Right atrium auricular region (tissue), 2 donors: ENCODE results near the gene MDC1. TPM values are rescaled to one million over a fixed set of nuclear protein-coding genes. Genes with fewer than 3 reads are reported as not detected.
A peak's percentile ranks its signal among the peaks of the same experiment; 100 is the strongest.
"Not testable (repeated sequence)": the region's sequence is repeated elsewhere in the genome, so short reads cannot be mapped to it uniquely, and the experiment has no call there.

Experiments
- DNase-seq: peaks from one replicate; pipeline ENCODE4 v3.0.0-alpha.2; 2019; ENCODE audit warnings: low spot score
- H3K27ac ChIP-seq, 2 donors: fragments of 200-600 bp; sonication (generic); 1 replicate in 1 of 2; 2 replicates in 1 of 2; pipeline ENCODE4 v1.5.1; 2016 to 2019
- H3K27me3 ChIP-seq, 2 donors: fragments of 200-600 bp; sonication (generic); one replicate each; pipeline versions ENCODE4 v1.5.1 to v1.6.0; 2017 to 2019
- H3K36me3 ChIP-seq: fragments of 200-600 bp; sonication (generic); one replicate; pipeline ENCODE4 v1.5.1; 2016
- H3K4me1 ChIP-seq, 2 donors: fragments of 200-600 bp; sonication (generic); one replicate each; pipeline versions ENCODE4 v1.5.1 to v1.6.0; 2017 to 2019
- H3K4me3 ChIP-seq, 2 donors: fragments of 200-600 bp; sonication (generic); 1 replicate in 1 of 2; 2 replicates in 1 of 2; pipeline ENCODE4 v1.5.1; 2017 to 2019; ENCODE audit warnings: mild to moderate bottlenecking in 1 of 2, moderate library complexity in 1 of 2
- H3K9me3 ChIP-seq, 2 donors: fragments of 200-600 bp; sonication (generic); one replicate each; pipeline ENCODE4 v1.5.1; 2019
- total RNA-seq, 2 donors: library from RNA; depleted of rRNA; stranded (reverse); fragments of >200 nt; gene quantifications; one replicate each; pipeline ENCODE4 v1.1.0, GENCODE V29; 2016
- TF ChIP-seq, protein P1 (sequence below), 2 donors: fragments of 200-600 bp; sonication (generic); IDR thresholded peaks; one replicate each; pipeline ENCODE4 v1.5.1; 2019; ENCODE audit warnings: antibody characterized with exemption in 2 of 2

MDC1 gene
- total RNA-seq, 2 donors from 2014 or later = 6.7 to 12.3 TPM

- H3K27ac ChIP-seq = peak overlapping the region in 1 of 2 donors; percentile 88
- TF ChIP-seq, protein P1, sequence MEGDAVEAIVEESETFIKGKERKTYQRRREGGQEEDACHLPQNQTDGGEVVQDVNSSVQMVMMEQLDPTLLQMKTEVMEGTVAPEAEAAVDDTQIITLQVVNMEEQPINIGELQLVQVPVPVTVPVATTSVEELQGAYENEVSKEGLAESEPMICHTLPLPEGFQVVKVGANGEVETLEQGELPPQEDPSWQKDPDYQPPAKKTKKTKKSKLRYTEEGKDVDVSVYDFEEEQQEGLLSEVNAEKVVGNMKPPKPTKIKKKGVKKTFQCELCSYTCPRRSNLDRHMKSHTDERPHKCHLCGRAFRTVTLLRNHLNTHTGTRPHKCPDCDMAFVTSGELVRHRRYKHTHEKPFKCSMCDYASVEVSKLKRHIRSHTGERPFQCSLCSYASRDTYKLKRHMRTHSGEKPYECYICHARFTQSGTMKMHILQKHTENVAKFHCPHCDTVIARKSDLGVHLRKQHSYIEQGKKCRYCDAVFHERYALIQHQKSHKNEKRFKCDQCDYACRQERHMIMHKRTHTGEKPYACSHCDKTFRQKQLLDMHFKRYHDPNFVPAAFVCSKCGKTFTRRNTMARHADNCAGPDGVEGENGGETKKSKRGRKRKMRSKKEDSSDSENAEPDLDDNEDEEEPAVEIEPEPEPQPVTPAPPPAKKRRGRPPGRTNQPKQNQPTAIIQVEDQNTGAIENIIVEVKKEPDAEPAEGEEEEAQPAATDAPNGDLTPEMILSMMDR (IDR thresholded peaks at IDR 0.05) = no peak
- peaks cover 0 to 64% of the 10 kb centered on the region in 2 donors for H3K4me1 ChIP-seq
Observed at GRCh38 chr6:30761791-30762429, 44.8 kb upstream of the MDC1 start.

DNA sequence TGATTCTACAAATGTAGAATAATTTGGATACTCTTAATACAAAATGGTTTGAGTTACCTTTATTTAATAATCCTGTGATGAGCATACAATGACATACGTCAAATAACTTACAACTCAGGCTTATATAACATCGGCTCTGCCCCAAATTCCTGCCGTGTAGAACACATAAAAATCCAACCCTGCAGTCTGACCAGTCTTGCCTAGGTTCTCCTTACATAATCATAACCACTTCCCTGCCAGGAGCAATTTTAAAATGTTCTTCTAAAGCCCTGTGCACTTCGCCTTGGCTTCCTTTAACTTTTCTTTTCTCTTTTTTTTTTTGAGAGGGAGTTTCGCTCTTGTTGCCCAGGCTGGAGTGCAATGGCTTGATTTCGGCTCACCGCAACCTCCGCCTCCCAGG is 43.5 kb upstream of the MDC1 start:
- no peak overlapping the region for H3K4me3 ChIP-seq
- no peaks in the 10 kb centered on the region for H3K9me3 ChIP-seq
- no peak overlapping the region for H3K27ac ChIP-seq
- TF ChIP-seq, protein P1 (IDR thresholded peaks at IDR 0.05) = no peak
- H3K27me3 ChIP-seq = no peaks in the 10 kb centered on the region
- no peaks in the 10 kb centered on the region for H3K36me3 ChIP-seq
- DNase-seq = no peak
- peaks cover 0 to 51% of the 10 kb centered on the region in 2 donors for H3K4me1 ChIP-seq

More at GRCh38 chr6:30761791-30762429, 44.8 kb upstream of the MDC1 start:
- Histone ChIP-seq H3K27me3 (no peaks in the 10 kb centered on the region), H3K4me3 (no peak overlapping the region), H3K36me3 (no peaks in the 10 kb centered on the region), H3K9me3 (no peaks in the 10 kb centered on the region)
- no peak for DNase-seq

DNA sequence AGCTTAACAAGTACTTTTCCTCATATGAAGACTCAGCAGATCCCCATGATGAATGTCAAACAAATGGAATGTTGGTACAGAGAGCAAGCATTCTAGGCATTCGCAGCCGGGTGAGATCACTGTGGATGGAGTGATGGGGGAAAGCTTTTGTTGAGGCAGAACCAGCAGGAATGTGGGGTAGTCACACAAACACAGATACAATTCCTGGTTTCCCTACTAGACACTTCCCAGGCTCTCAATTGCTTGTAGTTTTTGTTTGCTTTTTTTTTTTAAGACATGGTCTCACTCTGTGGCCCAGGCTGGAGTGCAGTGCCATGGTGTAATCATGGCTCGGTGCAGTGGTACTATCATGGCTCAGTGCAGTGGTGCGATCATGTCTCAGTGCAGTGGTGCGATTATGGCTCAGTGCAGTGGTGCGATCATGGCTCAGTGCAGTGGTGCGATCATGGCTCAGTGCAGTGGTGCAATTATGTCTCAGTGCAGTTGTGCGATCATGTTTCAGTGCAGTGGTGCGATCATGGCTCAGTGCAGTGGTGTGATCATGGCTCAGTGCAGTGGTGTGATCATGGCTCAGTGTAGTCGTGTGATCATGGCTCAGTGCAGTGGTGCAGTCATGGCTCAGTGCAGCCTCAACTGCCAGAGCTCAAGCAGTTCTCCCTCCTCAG is 42.6 kb upstream of the MDC1 start:
- Histone ChIP-seq H3K27ac (peak overlapping the region in 1 of 2 donors; percentile 79), H3K4me1 (peaks cover 0 to 46% of the 10 kb centered on the region in 2 donors), H3K36me3 (no peaks in the 10 kb centered on the region), H3K9me3 (no peaks in the 10 kb centered on the region), H3K27me3 (no peaks in the 10 kb centered on the region), H3K4me3 (no peak overlapping the region)
- no peak for DNase-seq
- TF ChIP-seq, protein P1 (IDR thresholded peaks at IDR 0.05) = no peak

DNA sequence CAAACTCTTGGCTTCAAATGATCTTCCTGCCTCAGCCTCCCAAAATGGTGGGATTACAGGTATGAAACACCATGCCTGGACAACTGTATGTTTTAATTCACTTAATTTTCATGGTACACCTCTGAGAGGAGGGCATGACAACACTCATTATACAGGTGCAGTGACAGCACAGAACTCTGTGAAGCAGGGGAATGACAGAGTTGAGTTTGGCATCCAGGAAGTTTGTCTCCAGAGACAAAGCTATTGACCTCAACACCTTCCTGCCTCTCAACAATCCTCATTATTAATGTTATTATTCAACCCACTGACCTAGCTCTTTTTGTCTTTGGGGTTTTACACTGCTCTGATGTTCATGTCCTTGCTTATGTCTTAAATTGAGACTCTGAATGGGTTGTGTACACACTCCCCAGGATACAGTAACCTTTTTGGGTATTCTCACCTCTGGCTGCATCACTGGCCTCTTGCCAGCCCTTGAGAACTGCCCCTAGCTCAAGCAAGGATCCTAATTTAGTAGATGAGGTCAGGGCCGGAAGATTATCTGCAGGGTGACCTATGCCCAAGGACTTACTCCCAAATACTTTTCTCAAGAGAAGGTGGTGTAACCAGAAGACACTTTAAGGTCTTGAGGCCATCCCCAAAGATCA is 40.3 kb upstream of the MDC1 start:
- TF ChIP-seq, protein P1 (IDR thresholded peaks at IDR 0.05) = no peak
- Histone ChIP-seq H3K4me3 (no peak overlapping the region), H3K4me1 (peaks cover 0 to 42% of the 10 kb centered on the region in 2 donors), H3K36me3 (no peaks in the 10 kb centered on the region), H3K27ac (peak overlapping the region in 1 of 2 donors; percentile 79), H3K27me3 (no peaks in the 10 kb centered on the region), H3K9me3 (no peaks in the 10 kb centered on the region)
- no peak for DNase-seq

- peak overlapping the region in 1 of 2 donors; percentile 79 for H3K27ac ChIP-seq
- H3K4me1 ChIP-seq = peaks cover 0 to 50% of the 10 kb centered on the region in 2 donors
- DNase-seq = not testable (repeated sequence)
Observed at GRCh38 chr6:30756405-30757003, 39.4 kb upstream of the MDC1 start.

DNA sequence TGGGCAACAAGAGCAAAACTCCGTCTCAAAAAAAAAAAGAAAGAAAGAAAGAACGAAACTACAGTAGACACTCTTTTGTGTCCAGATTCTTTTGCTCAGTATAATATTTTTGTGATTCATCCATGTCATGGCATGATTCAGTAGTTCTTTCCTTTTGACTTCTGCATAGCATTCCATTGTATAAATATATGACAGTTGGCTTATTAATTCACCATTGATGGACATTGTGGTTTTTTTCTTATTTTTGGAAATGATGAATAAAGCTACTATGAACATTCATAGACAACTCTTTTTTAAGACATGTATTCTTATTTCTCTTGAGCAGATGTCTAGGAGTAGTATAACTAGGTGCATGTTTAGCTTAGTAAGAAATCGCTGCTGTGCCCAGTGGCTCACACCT is 37.5 kb upstream of the MDC1 start:
- TF ChIP-seq, protein P1 (IDR thresholded peaks at IDR 0.05) = no peak
- no peaks in the 10 kb centered on the region for H3K9me3 ChIP-seq
- no peak overlapping the region for H3K4me3 ChIP-seq
- peak overlapping the region in 1 of 2 donors; percentile 98 for H3K27ac ChIP-seq
- peaks cover 0 to 50% of the 10 kb centered on the region in 2 donors for H3K4me1 ChIP-seq
- no peaks in the 10 kb centered on the region for H3K36me3 ChIP-seq
- no peak for DNase-seq
- H3K27me3 ChIP-seq = no peaks in the 10 kb centered on the region

More at GRCh38 chr6:30756405-30757003, 39.4 kb upstream of the MDC1 start:
- not testable (repeated sequence) for H3K27me3 ChIP-seq, H3K4me3 ChIP-seq, H3K9me3 ChIP-seq, H3K36me3 ChIP-seq
